ENCODE measurements around the gene STK35.

The STK35 gene

GRCh38 chr20:2101057-2101864 is at the start of gene STK35:
STK35 (plus strand) TSS chr20:2101827; CDS start chr20:2101882, 55 bp downstream.
- DNase-seq: no peak

GRCh38 chr20:2051946-2052345 is 49.7 kb upstream of the STK35 start:
- DNase-seq: no peak

GRCh38 chr20:2052741-2053140 is 48.9 kb upstream of the STK35 start:
- no peak for DNase-seq

GRCh38 chr20:2053615-2054014 is 48.0 kb upstream of the STK35 start:
- no peak for DNase-seq

GRCh38 chr20:2054911-2055310 is 46.7 kb upstream of the STK35 start:
- no peak for DNase-seq

- no peak for DNase-seq
These were observed 42.2 kb upstream of the STK35 start for GRCh38 chr20:2059411-2059810.

- no peak for DNase-seq
These were observed 36.5 kb upstream of the STK35 start for GRCh38 chr20:2065099-2065498.

- no peak for DNase-seq
These were observed 35.0 kb upstream of the STK35 start for GRCh38 chr20:2066461-2067122.

- no peak for DNase-seq
These were observed 20.9 kb upstream of the STK35 start for GRCh38 chr20:2080532-2081224.

GRCh38 chr20:2084703-2085102 is 16.9 kb upstream of the STK35 start:
- DNase-seq: peak; percentile 94

GRCh38 chr20:2086177-2086979 is 15.2 kb upstream of the STK35 start:
- DNase-seq: no peak

- DNase-seq: peak; percentile 41
These were observed 14.6 kb upstream of the STK35 start for GRCh38 chr20:2086980-2087377.

- no peak for DNase-seq
These were observed 12.7 kb upstream of the STK35 start for GRCh38 chr20:2088891-2089290.

- DNase-seq: no peak
These were observed 12.2 kb upstream of the STK35 start for GRCh38 chr20:2089447-2089846.

- DNase-seq: no peak
These were observed 8.4 kb upstream of the STK35 start for GRCh38 chr20:2093159-2093781.

GRCh38 chr20:2093883-2094282 is 7.7 kb upstream of the STK35 start:
- DNase-seq: no peak

GRCh38 chr20:2101865-2102584 is 398 bp downstream of the STK35 start:
- DNase-seq: peak; percentile 82

- DNase-seq: peak; percentile 76
These were observed 1.2 kb downstream of the STK35 start for GRCh38 chr20:2102585-2103460.

- no peak for DNase-seq
These were observed 2.0 kb downstream of the STK35 start for GRCh38 chr20:2103461-2104153.

GRCh38 chr20:2104236-2104635 is 2.6 kb downstream of the STK35 start:
- peak; percentile 19 for DNase-seq

Data from MV-4-11 (cell line).